ENCODE data around the gene TLR3. TPM values are rescaled to one million over a fixed set of nuclear protein-coding genes. Genes with fewer than 3 reads are reported as not detected.

TLR3 gene
- total RNA-seq, 2 experiments from 2014 or later, result 0.28 to 0.47 TPM

DNA sequence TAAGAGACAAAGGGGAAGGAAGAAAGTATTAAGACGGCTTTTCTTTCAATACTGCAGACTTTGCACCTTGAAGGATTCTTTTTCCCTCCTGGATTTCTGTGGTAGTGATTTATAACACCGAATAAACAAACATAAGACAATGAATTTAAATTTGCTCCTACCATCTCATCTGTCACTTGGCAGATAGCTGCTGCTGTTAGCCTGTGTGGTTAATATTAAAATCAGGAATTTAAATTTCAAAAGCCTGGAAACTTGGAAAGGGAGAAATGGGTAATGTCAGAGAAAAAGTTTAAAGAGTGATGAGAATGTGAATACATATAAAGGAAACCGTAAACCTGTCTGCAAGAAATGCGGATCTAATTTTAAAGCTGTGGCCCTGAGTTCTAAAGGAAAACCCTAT is 39.0 kb downstream of the TLR3 start:
- DNase-seq, result no peak
- Mint-ChIP-seq H3K27me3 (peaks cover 57% of the 10 kb centered on the region), H3K9me3 (no peaks in the 10 kb centered on the region), H3K4me3 (no peak overlapping the region), H3K36me3 (ENCODE audit: low read depth) (no peaks in the 10 kb centered on the region), H3K27ac (no peak overlapping the region), H3K4me1 (ENCODE audit: low read depth) (peaks cover 13% of the 10 kb centered on the region)
- no peaks in the 10 kb centered on the region for H3K9me3 ChIP-seq (ENCODE audit: control insufficient read depth in 1 of 2, insufficient read depth in 1 of 2, low read length in 2 of 2)
- no peak for ATAC-seq (ENCODE audit: poor library complexity)
- intact Hi-C loops (cut with DNase I, micrococcal nuclease), result no loop called here
- peaks cover 14 to 44% of the 10 kb centered on the region in 2 experiments for H3K27me3 ChIP-seq (ENCODE audit: control insufficient read depth in 1 of 2, insufficient read depth in 2 of 2, low read length in 2 of 2)
- TF ChIP-seq, protein P1, sequence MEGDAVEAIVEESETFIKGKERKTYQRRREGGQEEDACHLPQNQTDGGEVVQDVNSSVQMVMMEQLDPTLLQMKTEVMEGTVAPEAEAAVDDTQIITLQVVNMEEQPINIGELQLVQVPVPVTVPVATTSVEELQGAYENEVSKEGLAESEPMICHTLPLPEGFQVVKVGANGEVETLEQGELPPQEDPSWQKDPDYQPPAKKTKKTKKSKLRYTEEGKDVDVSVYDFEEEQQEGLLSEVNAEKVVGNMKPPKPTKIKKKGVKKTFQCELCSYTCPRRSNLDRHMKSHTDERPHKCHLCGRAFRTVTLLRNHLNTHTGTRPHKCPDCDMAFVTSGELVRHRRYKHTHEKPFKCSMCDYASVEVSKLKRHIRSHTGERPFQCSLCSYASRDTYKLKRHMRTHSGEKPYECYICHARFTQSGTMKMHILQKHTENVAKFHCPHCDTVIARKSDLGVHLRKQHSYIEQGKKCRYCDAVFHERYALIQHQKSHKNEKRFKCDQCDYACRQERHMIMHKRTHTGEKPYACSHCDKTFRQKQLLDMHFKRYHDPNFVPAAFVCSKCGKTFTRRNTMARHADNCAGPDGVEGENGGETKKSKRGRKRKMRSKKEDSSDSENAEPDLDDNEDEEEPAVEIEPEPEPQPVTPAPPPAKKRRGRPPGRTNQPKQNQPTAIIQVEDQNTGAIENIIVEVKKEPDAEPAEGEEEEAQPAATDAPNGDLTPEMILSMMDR (IDR thresholded peaks at IDR 0.05), result no peak
- POLR2A ChIA-PET, result no interaction called here
- H3K4me1 ChIP-seq (ENCODE audit: insufficient read depth, low read length), result peaks cover 13% of the 10 kb centered on the region
- no peak overlapping the region for H3K4me3 ChIP-seq (ENCODE audit: low read length)
- no peaks in the 10 kb centered on the region for H3K36me3 ChIP-seq (ENCODE audit: insufficient read depth, low read length)
- H3K27ac ChIP-seq (ENCODE audit: low read depth in 1 of 2, low read length in 2 of 2), result no peak overlapping the region
- CTCF ChIA-PET, result no interaction called here

DNA sequence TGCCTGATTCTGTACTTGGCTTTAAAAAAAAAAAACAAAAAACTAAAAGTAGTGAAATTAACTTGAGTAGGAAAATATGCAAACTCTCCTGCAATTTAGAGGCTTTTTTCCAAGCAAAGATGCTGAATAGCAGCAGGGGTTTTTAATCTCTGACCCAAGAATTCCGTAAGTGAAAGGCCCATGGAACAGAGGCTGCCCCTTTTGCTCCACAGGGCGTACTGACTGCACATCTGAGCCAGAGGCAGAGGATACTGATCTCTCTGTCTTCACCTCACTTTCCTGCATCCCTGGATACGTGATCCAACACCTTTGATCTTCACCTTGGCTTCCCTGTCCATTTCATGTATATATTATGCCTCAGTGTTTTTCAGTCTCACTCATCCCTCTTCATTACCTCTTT is 39.4 kb downstream of the TLR3 start:
- no peaks in the 10 kb centered on the region for H3K36me3 Mint-ChIP-seq (ENCODE audit: low read depth)
- Histone ChIP-seq H3K36me3 (ENCODE audit: insufficient read depth, low read length) (no peaks in the 10 kb centered on the region), H3K27ac (ENCODE audit: low read depth in 1 of 2, low read length in 2 of 2) (no peak overlapping the region), H3K9me3 (ENCODE audit: control insufficient read depth in 1 of 2, insufficient read depth in 1 of 2, low read length in 2 of 2) (no peaks in the 10 kb centered on the region), H3K27me3 (ENCODE audit: control insufficient read depth in 1 of 2, insufficient read depth in 2 of 2, low read length in 2 of 2) (peaks cover 14 to 44% of the 10 kb centered on the region in 2 experiments), H3K4me3 (ENCODE audit: low read length) (no peak overlapping the region), H3K4me1 (ENCODE audit: insufficient read depth, low read length) (peaks cover 13% of the 10 kb centered on the region)
- CTCF ChIA-PET, result no interaction called here
- POLR2A ChIA-PET, result no interaction called here
- DNase-seq, result no peak
- intact Hi-C loops (cut with DNase I, micrococcal nuclease), result no loop called here
- TF ChIP-seq, protein P1 (IDR thresholded peaks at IDR 0.05), result no peak
- no peaks in the 10 kb centered on the region for H3K9me3 Mint-ChIP-seq
- H3K4me1 Mint-ChIP-seq (ENCODE audit: low read depth), result peaks cover 13% of the 10 kb centered on the region
- H3K27ac Mint-ChIP-seq, result no peak overlapping the region
- ATAC-seq (ENCODE audit: poor library complexity), result no peak
- no peak overlapping the region for H3K4me3 Mint-ChIP-seq
- H3K27me3 Mint-ChIP-seq, result peaks cover 52% of the 10 kb centered on the region

GRCh38 chr4:186109245-186109644 is 40.3 kb downstream of the TLR3 start:
- ChIA-PET POLR2A (no interaction called here), CTCF (no interaction called here)
- DNase-seq (no peak), ATAC-seq (ENCODE audit: poor library complexity) (no peak)
- Mint-ChIP-seq H3K4me3 (no peak overlapping the region), H3K36me3 (ENCODE audit: low read depth) (no peaks in the 10 kb centered on the region), H3K4me1 (ENCODE audit: low read depth) (peaks cover 9% of the 10 kb centered on the region), H3K27ac (no peak overlapping the region), H3K27me3 (peaks cover 44% of the 10 kb centered on the region), H3K9me3 (no peaks in the 10 kb centered on the region)
- H3K4me3 ChIP-seq (ENCODE audit: low read length), result no peak overlapping the region
- no peaks in the 10 kb centered on the region for H3K9me3 ChIP-seq (ENCODE audit: control insufficient read depth in 1 of 2, insufficient read depth in 1 of 2, low read length in 2 of 2)
- no peaks in the 10 kb centered on the region for H3K36me3 ChIP-seq (ENCODE audit: insufficient read depth, low read length)
- peaks cover 14 to 41% of the 10 kb centered on the region in 2 experiments for H3K27me3 ChIP-seq (ENCODE audit: control insufficient read depth in 1 of 2, insufficient read depth in 2 of 2, low read length in 2 of 2)
- intact Hi-C loops (cut with DNase I, micrococcal nuclease), result no loop called here
- TF ChIP-seq, protein P1 (IDR thresholded peaks at IDR 0.05), result no peak
- H3K27ac ChIP-seq (ENCODE audit: low read depth in 1 of 2, low read length in 2 of 2), result no peak overlapping the region
- peaks cover 11% of the 10 kb centered on the region for H3K4me1 ChIP-seq (ENCODE audit: insufficient read depth, low read length)

Measured in CD4-positive, alpha-beta T cell (primary cell).